ENCODE measurements around the gene SMARCE1. TPM values are rescaled to one million over a fixed set of nuclear protein-coding genes. Genes with fewer than 3 reads are reported as not detected.

SMARCE1 gene
- total RNA-seq, 2 donors from 2014 or later, result 50.4 to 54.9 TPM

DNA sequence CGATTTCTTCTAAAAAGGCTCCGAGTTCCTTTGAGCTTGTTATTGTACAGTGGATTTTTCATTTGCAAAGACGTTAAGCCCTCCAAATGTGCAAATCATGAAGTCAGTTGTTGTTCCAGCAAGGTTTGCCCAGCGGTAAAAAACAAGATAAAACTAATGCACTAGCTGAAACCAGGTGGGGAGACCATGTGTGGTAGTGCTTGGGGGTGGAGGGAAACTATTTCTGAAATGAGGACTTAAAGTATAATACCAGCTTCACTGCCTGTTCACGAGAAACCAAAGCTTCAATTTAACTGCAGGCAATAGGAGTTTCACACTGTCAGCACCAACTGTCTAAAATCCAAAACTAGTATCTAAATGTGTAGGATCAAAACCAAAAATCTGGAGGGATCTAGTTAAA lies 22.3 kb downstream of the SMARCE1 start:
- DNase-seq (ENCODE audit: low spot score), result no peak
- H3K36me3 ChIP-seq, result peaks cover 22% of the 10 kb centered on the region
- H3K27ac ChIP-seq, result no peak overlapping the region
- H3K4me3 ChIP-seq, result no peak overlapping the region
- H3K4me1 ChIP-seq, result no peaks in the 10 kb centered on the region
- H3K27me3 ChIP-seq, result no peaks in the 10 kb centered on the region
- H3K9me3 ChIP-seq, result no peaks in the 10 kb centered on the region
- TF ChIP-seq, protein P1, sequence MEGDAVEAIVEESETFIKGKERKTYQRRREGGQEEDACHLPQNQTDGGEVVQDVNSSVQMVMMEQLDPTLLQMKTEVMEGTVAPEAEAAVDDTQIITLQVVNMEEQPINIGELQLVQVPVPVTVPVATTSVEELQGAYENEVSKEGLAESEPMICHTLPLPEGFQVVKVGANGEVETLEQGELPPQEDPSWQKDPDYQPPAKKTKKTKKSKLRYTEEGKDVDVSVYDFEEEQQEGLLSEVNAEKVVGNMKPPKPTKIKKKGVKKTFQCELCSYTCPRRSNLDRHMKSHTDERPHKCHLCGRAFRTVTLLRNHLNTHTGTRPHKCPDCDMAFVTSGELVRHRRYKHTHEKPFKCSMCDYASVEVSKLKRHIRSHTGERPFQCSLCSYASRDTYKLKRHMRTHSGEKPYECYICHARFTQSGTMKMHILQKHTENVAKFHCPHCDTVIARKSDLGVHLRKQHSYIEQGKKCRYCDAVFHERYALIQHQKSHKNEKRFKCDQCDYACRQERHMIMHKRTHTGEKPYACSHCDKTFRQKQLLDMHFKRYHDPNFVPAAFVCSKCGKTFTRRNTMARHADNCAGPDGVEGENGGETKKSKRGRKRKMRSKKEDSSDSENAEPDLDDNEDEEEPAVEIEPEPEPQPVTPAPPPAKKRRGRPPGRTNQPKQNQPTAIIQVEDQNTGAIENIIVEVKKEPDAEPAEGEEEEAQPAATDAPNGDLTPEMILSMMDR (IDR thresholded peaks at IDR 0.05), result no peak

DNA sequence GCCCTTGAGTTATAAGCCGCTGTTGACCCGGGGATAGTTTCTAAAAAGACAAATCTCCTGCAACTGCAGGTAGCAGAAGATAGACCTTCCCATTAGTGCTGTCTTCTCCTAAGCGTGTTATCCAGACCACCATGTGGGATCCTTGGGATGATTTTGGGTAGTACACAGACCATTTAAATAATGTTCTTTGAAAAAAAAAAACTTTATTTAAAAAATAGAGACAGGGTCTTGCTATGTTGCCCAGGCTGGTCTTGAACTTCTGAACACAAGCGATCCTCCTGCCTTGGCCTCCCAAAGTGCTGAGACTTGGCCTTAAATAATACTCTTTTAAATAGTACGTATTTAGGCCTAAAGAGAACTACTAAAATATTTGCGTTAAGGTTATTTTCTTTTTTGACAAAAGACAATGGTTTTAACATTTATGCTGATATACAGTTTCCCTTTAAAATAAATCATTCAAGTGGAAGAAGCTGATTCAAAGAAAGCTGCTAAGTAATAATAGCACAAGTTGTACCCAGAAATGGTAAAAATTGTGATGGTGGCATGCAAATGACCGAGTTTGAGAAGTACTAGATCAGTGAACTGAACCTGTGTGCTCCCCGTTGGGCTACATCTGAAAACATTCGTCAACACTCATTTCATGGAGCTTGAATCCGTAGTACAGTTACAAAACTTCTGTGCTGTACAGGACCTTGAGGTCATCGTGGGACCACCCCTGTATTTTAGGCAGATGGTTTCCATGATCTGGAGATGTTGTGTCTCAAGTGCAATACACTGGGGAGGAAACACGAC lies 24.0 kb downstream of the SMARCE1 start:
- TF ChIP-seq, protein P1 (IDR thresholded peaks at IDR 0.05), result no peak
- no peak overlapping the region for H3K27ac ChIP-seq

DNA sequence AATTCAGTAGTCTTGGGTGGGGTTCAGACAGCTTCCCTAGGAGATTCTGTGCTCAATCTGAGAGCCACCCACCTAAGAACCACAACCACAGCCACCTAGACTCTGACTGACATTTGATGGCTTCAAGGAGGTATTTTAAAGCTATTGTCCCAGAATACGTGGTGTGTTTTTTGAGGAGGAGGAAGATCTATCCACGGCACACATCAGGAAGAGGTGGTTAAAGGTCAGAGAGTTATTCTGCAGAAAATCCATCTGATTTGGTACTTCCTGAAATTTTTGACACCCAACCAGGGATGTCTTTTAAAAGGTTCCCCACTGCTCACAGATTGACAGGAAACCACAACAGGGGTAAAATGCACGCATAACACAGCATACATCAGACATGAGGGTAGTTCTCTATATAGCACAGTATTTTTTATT lies 25.1 kb downstream of the SMARCE1 start:
- Histone ChIP-seq H3K27ac (no peak overlapping the region), H3K4me3 (no peak overlapping the region), H3K36me3 (no peaks in the 10 kb centered on the region), H3K4me1 (peaks cover 0 to 7% of the 10 kb centered on the region in 2 donors), H3K27me3 (no peaks in the 10 kb centered on the region), H3K9me3 (no peaks in the 10 kb centered on the region)
- TF ChIP-seq, protein P1 (IDR thresholded peaks at IDR 0.05), result no peak
- no peak for DNase-seq (ENCODE audit: low spot score)

More for the DNA sequence above, 24.0 kb downstream of the SMARCE1 start:
- DNase-seq (ENCODE audit: low spot score), result no peak
- no peak overlapping the region for H3K4me3 ChIP-seq
- H3K36me3 ChIP-seq, result peaks cover 6% of the 10 kb centered on the region
- no peaks in the 10 kb centered on the region for H3K27me3 ChIP-seq
- H3K9me3 ChIP-seq, result no peaks in the 10 kb centered on the region
- peaks cover 0 to 7% of the 10 kb centered on the region in 2 donors for H3K4me1 ChIP-seq

DNA sequence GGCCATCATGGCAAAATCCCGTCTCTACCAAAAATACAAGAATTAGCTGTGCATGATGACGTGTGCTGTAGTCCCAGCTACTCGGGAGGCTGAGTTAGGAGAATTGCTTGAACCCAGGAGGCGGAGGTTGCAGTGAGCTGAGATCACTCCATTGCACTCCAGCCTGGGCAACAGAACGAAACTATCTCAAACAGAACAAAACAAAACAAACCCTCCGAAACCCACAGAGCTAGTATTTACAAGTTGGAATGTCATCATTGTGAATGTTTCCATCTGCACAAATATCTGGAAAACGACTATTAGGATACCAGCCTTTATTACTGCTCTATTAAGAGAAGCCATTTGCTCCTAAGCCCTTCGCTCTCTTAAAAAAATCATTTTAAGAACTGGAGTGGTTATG lies 26.0 kb downstream of the SMARCE1 start:
- Histone ChIP-seq H3K36me3 (no peaks in the 10 kb centered on the region), H3K27ac (no peak overlapping the region), H3K4me3 (no peak overlapping the region), H3K27me3 (no peaks in the 10 kb centered on the region), H3K9me3 (no peaks in the 10 kb centered on the region), H3K4me1 (peaks cover 0 to 7% of the 10 kb centered on the region in 2 donors)
- no peak for DNase-seq (ENCODE audit: low spot score)
- TF ChIP-seq, protein P1 (IDR thresholded peaks at IDR 0.05), result no peak

DNA sequence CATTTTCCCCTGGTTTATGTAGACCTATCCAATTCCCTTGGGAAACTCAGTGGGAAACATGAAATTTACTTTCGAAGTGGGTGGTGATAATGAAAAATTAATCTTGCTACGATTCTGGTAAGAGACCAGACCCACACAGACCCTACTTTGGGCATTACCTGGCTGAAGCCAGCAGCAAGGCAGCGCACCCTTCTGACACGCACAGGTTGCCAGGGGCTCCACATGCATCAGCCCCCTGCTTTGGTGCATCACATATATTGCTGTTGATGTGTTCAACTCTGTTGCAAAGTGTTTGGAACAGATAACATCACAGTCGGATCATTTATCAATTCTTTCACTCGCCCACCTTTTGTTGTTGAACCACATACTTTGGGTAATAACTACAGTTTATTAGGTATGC lies 26.6 kb downstream of the SMARCE1 start:
- no peak overlapping the region for H3K4me3 ChIP-seq
- no peaks in the 10 kb centered on the region for H3K36me3 ChIP-seq
- TF ChIP-seq, protein P1 (IDR thresholded peaks at IDR 0.05), result no peak
- no peak for DNase-seq (ENCODE audit: low spot score)
- H3K4me1 ChIP-seq, result peaks cover 0 to 7% of the 10 kb centered on the region in 2 donors
- H3K27ac ChIP-seq, result no peak overlapping the region
- H3K9me3 ChIP-seq, result no peaks in the 10 kb centered on the region
- no peaks in the 10 kb centered on the region for H3K27me3 ChIP-seq

Measured in right atrium auricular region (tissue), 2 donors.